C4-2B (cell line): ENCODE data around the gene IRF7.

ENCODE experiments used
- H3K27ac ChIP-seq: fragments of 450-650 bp; 2 replicates; pipeline ENCODE4 v1.5.1; 2017
- ZFX ChIP-seq: fragments of 450-650 bp; IDR thresholded peaks from 2 replicates; pipeline ENCODE4 v1.6.1; 2017
- TF ChIP-seq, protein P1 (sequence below): fragments of 450-650 bp; conservative IDR thresholded peaks from 2 replicates; pipeline ENCODE4 v1.5.1; 2017; ENCODE audit warnings: mild to moderate bottlenecking

IRF7 gene

DNA sequence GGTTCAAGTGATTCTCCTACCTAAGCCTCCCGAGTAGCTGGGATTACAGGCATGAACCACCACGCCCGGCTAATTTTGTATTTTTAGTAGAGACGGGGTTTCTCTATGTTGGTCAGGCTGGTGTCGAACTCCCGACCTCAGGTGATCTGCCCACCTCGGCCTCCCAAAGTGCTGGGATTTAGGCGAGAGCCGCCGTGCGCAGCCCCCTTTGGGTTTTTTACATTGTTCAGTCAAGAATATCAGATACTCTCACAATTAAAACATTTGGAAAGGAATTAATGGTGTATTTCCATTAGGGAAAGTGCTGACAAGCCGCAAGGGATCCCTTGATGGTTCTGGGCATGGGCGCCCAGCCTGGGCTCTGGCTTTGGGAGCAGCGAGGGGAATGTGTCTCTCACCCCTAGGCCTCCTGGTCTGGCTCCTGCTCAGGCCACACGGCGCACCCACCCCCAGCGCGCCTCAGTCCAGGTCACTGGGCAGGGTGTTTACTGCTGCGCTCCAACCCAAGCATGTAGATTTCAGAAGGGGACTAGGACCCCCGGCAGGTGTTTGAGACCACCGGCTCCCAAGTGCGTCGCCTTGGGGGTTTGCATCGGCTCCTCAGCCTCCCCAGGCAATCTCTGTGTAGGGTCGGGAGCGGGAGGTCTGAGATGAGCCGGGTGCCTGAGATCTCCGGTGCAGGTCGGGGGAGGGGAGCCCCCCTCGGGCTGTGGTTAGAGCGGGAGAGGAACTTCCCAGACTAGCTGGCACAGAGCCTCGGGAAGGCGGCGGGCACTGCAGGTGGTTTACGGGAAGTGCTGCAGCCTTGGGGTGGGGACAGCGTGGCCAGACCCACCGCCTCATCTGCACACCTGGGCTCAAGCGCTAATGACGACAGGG lies 809 bp upstream of the IRF7 start:
- TF ChIP-seq, protein P1, sequence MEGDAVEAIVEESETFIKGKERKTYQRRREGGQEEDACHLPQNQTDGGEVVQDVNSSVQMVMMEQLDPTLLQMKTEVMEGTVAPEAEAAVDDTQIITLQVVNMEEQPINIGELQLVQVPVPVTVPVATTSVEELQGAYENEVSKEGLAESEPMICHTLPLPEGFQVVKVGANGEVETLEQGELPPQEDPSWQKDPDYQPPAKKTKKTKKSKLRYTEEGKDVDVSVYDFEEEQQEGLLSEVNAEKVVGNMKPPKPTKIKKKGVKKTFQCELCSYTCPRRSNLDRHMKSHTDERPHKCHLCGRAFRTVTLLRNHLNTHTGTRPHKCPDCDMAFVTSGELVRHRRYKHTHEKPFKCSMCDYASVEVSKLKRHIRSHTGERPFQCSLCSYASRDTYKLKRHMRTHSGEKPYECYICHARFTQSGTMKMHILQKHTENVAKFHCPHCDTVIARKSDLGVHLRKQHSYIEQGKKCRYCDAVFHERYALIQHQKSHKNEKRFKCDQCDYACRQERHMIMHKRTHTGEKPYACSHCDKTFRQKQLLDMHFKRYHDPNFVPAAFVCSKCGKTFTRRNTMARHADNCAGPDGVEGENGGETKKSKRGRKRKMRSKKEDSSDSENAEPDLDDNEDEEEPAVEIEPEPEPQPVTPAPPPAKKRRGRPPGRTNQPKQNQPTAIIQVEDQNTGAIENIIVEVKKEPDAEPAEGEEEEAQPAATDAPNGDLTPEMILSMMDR: no peak
- no peak for TF ChIP-seq ZFX
- peak overlapping the region; percentile 78 for H3K27ac ChIP-seq

GRCh38 chr11:614623-615503 lies 887 bp downstream of the IRF7 start:
- TF ChIP-seq, protein P1: no peak
- TF ChIP-seq ZFX: 0 out of 2 replicates have a peak, but pooled peaks have one; percentile 61
- peak overlapping the region; percentile 78 for H3K27ac ChIP-seq

DNA sequence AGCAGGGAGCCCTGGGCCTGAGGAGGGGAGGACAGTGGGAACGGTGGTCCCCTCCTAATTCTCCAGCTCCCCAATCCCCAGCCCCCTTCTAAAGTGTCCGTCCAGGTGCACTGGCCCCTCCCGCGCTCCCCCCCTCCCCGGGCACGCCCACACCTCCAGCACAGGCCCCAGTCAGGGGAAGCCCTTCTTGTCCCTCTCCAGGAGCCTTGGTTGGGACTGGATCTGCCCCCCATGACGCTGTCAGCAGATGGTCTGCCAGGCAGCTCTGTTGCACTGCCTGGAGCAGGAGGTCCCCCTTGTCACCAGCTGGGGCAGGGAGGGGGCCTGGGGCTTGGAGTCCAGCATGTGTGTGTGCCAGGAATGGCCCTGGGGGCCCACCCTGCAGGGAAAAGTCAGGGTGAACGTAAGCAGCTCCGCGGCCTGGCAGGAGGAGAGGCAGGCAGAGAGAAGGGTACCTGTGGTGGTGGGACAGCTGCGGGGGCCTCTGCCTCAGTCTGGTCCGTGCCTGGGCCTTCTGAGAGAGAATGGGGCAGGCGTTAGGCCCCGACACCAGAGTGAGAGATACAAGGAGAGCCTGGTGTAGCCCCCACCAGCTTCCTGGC lies 1.6 kb downstream of the IRF7 start:
- H3K27ac ChIP-seq: peak overlapping the region; percentile 78
- TF ChIP-seq, protein P1: no peak
- TF ChIP-seq ZFX: no peak

DNA sequence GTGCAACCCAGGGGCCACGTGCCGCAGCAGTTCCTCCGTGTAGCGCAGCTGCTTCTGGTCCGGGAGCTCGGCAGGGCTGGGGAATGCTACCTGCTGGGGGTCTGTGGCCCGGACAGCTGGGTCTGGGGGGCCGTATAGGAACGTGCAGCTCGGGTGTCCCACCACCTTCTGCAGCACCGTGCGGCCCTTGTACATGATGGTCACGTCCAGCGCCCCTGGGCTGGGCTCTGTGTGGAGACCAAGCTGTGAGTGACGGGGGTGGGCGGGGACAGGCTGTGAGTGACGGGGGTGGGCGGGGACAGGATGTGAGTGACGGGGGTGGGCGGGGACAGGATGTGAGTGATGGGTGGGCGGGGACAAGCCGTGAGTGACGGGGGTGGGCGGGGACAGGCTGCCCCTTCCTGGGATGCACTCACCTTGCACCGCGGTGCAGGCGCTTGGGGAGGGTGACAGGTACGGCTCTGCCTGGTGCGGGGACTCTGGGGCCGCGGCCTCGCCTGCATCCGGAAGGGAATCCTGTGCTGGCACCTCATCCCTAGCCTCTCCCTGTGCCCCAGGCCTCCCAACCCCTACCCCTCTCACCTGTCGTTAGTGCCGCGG lies 2.3 kb downstream of the IRF7 start:
- peak overlapping the region; percentile 78 for H3K27ac ChIP-seq
- TF ChIP-seq ZFX: no peak
- TF ChIP-seq, protein P1: no peak

- H3K27ac ChIP-seq: peak overlapping the region; percentile 8; the same call in 1 of the 2 replicates
- no peak for TF ChIP-seq ZFX
- TF ChIP-seq, protein P1: no peak
These were observed 2.8 kb downstream of the IRF7 start for GRCh38 chr11:612961-613300.

DNA sequence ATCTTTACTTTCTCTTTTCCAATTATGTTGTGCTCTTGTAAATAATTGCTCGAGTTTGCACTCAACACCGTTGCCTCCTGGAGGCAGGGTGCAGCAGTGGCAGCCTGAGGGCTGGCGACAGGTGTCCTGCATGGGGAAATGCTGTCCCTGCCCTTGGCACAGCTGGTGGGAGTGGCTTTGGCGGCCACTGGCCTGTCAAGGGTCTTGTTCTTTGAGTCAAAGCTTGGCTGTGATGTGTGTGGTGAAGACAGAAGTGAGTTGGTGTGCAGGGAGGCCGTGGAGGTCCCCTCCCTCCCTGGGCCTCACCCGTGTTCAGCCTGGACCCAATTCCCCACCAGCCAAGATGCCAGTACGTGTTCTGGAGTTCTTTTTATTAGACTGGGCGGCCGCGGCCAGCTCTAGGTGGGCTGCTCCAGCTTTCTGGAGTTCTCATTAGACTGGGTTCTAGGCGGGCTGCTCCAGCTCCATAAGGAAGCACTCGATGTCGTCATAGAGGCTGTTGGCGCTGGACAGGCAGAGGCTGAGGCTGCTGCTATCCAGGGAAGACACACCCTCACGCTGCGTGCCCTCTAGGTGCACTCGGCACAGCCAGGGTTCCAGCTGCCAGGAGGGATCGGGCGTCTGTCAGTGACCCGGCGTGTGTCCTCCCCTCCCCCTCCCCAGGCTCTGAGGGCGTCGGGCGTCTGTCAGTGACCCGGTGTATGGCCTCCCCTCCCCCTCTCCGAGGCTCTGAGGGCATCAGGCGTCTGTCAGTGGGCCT lies 3.4 kb downstream of the IRF7 start:
- TF ChIP-seq, protein P1: no peak
- TF ChIP-seq ZFX: no peak
- no peak overlapping the region; the same call in 1 of the 2 replicates for H3K27ac ChIP-seq
